Ammon's horn (tissue), 1 donor: ENCODE measurements around the gene SLC43A2.
"Not testable (repeated sequence)": the region's sequence is repeated elsewhere in the genome, so short reads cannot be mapped to it uniquely, and the experiment has no call there.

ENCODE experiments used
- DNase-seq: peaks from one replicate; pipeline ENCODE4 v3.0.0-alpha.2; 2016; ENCODE audit warnings: low spot score

Gene SLC43A2

DNA sequence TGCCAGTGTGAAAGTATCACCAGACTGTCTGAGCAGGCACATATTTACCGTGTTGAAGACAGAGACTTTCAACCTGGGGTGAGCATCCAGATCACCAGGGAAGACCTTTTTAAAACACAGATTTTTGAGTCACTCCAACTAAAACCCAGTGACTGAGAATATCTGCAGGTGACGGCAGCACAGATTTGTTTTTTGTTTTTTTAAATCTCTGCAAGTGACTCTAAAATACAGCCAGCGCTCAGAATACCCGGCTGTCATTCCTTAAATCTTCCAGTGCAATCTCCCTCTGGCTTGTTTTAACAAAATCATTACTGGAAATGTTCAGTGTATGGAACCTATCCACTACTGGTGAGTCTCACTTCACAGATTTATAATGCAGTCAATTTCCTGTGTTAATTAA is 92.9 kb downstream of the SLC43A2 start:
- no peak for DNase-seq

DNA sequence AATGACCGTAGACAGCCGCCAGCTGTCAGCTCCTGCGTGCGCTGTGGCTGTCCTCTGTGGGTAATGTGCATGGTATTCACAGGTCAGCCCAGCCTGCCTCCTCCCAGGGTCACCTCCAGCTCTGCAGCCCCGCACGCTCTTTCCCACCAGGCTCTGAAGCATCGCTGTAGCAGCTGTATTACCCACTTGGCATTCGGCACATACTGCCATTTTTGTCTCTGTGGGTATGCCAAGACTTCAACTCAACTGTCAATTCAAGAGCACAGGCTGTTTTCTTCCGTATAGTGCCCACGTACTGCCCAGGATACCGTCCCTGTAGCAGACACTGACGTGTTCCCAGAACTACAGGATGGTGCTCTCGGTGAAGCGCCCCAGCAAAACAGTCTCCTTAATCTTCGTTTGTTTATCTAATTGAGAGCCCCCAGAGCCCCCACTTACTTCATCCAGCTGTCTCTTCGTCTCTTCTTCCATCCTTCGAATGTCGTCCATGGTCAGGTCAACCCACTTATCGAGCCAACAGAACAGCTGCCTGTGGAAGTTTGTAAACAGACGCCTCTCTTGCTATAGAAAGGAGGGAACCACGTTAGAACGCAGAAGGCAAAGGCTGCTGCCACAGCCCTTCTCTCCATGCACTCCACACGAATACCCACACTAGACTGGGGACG is 94.8 kb downstream of the SLC43A2 start:
- DNase-seq, result peak; percentile 34

DNA sequence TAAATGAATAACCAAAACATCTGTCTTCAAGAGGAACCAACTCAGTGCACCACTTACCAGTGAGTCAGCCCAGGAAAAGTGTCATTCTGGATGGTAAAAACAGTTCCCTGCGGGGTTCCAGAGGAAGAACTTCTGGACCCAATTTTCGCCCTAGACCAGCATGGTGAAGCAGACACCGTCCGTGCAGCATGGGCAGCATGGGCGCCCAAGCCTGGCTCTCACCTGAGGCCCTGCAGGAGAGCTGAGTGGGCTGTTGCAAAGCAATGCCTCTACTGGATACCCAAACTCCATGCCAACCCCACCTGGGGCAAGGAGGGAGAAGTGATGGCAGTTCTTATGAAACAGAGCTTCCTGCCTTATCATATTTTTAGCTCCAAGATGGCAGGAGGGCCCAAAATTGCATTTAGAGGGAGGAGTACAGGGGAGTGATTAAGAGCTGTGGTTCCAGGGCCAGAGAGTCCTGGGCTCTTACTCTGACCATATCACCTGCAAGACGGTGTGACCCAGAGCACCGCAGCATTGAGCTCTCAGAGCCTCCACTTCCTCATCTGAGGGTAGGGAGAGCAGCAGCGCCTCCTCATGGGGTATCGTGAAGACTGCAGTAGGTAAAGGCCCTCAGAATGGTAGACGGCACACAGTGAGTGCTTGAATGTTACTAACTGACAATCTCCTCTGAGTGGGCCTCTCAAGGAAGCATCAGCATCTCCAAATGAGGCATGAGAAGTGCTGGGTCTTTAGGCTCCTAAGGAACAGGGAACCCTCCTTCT is 95.6 kb downstream of the SLC43A2 start:
- DNase-seq, result no peak

DNA sequence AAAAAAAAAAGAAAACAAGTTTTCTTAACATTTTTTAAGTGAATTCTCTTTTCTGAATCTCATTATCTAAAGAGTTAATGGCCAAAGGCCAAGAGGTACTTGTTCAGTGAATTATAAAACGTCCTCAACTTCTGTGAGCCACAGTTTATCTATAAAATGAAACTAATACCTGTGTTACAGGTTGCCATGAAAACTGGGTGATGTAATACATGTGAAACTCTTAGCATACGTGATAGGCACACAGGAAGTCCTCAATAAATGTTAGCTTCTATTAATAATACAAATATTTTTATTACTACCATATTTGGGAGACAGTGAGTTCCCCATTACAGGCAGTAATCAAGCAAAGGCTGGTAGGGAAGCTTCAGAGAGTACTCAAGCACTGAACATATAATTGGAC is 98.8 kb downstream of the SLC43A2 start:
- no peak for DNase-seq

- not testable (repeated sequence) for DNase-seq
Observed at GRCh38 chr17:1526876-1527275, 101.8 kb downstream of the SLC43A2 start.

GRCh38 chr17:1522626-1523025 is 106.0 kb downstream of the SLC43A2 start:
- DNase-seq, result no peak

- DNase-seq, result no peak
Observed at GRCh38 chr17:1521086-1521640, 107.5 kb downstream of the SLC43A2 start.

DNA sequence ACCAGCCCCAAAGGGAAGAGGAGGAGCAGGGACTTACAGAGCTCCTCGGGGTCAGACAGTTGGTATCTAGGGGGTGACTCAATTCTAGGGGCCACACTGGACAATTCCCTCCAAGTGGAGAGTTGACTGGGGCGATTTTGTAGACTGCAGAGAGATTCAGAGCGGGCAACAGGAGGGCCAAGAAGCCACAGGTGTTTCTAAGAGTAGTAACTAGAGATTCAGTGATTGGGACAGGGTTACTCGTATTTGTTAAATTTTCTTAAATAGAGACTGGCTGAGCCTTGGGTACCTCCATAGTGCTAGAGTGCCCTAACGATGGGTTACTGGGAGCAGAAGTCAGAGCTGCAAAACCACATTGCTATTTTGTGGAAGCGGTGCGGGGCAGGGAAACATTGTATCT is 109.0 kb downstream of the SLC43A2 start:
- no peak for DNase-seq
